ENCODE measurements around the gene TIMM10.

DNA sequence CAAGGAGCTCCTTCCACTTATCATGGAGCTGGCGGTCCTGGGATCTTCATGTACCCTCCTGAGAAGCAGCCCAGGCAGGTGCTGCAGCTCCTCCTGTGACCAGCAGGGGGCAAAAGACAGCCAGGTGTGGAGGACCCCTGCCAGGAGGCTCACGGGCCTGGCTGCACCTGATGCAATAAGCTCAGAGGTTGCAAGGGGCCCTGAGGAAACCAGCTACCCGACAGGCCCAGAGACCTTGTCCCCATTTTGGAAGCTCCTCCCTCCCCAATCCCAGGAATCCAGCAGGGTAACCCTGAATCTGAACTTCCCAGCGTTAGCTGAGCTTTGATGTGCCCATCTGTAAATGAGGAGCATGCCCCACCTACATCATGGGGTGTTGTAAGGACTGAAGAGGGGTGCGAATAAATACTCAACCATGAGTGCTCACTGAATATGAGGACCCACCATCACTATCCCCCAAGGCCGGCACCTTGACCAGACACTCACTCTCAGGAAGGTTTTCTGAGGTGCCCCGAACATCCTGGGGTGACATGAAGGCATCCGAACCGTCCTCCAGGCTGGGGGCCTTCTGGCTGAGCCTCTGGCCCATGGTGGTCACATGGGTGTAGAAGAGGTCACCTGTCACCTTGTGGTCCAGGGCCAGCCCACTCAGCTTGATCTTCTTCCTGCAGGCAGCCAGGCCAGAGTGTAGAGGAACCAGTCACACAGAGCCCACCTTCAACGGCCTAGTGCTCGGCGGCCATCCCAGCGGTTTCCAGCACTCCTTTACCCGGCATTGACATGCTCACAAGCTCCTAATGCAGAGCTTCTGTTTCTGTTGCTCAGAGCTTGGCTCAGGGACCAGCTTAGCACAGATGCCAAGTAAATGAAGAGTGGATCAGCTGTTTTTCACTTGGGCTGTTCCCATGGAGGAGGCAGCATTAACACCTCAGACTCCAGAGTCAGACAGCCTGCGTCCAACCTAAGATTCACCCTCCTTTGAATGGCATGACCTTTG lies 36.7 kb downstream of the TIMM10 start:
- TF ChIP-seq, protein P1, sequence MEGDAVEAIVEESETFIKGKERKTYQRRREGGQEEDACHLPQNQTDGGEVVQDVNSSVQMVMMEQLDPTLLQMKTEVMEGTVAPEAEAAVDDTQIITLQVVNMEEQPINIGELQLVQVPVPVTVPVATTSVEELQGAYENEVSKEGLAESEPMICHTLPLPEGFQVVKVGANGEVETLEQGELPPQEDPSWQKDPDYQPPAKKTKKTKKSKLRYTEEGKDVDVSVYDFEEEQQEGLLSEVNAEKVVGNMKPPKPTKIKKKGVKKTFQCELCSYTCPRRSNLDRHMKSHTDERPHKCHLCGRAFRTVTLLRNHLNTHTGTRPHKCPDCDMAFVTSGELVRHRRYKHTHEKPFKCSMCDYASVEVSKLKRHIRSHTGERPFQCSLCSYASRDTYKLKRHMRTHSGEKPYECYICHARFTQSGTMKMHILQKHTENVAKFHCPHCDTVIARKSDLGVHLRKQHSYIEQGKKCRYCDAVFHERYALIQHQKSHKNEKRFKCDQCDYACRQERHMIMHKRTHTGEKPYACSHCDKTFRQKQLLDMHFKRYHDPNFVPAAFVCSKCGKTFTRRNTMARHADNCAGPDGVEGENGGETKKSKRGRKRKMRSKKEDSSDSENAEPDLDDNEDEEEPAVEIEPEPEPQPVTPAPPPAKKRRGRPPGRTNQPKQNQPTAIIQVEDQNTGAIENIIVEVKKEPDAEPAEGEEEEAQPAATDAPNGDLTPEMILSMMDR (conservative IDR thresholded peaks at IDR 0.05 in 1 of 2, IDR thresholded peaks at IDR 0.05 in 1 of 2; ENCODE audit: extremely low read depth in 1 of 2, insufficient read depth in 1 of 2, low read depth in 1 of 2, low read length in 2 of 2), result peak; percentile 91
- TF ChIP-seq EZH2 (IDR thresholded peaks at IDR 0.05; ENCODE audit: borderline replicate concordance, low read length), result no peak

Data from mammary epithelial cell (primary cell).